Measurements from ENCODE around the gene PLXNA2.

PLXNA2 gene

GRCh38 chr1:208115924-208116640, 128.1 kb downstream of the PLXNA2 start:
- no peak for DNase-seq (ENCODE audit: low read depth in 2 of 2)

- no peak for DNase-seq (ENCODE audit: low read depth in 2 of 2)
These were observed 131.2 kb downstream of the PLXNA2 start for GRCh38 chr1:208113011-208113410.

GRCh38 chr1:208112401-208112800, 131.8 kb downstream of the PLXNA2 start:
- no peak for DNase-seq (ENCODE audit: low read depth in 2 of 2)

- DNase-seq (ENCODE audit: low read depth in 2 of 2) = no peak
These were observed 132.5 kb downstream of the PLXNA2 start for GRCh38 chr1:208111646-208112190.

- DNase-seq (ENCODE audit: low read depth in 2 of 2) = no peak
These were observed 133.9 kb downstream of the PLXNA2 start for GRCh38 chr1:208110296-208110695.

GRCh38 chr1:208108646-208109330, 135.4 kb downstream of the PLXNA2 start:
- no peak for DNase-seq (ENCODE audit: low read depth in 2 of 2)

GRCh38 chr1:208108213-208108608, 136.0 kb downstream of the PLXNA2 start:
- no peak for DNase-seq (ENCODE audit: low read depth in 2 of 2)

GRCh38 chr1:208107425-208108212, 136.6 kb downstream of the PLXNA2 start:
- DNase-seq (ENCODE audit: low read depth in 2 of 2) = no peak

- no peak for DNase-seq (ENCODE audit: low read depth in 2 of 2)
These were observed 138.0 kb downstream of the PLXNA2 start for GRCh38 chr1:208106218-208106617.

- no peak for DNase-seq (ENCODE audit: low read depth in 2 of 2)
These were observed 138.4 kb downstream of the PLXNA2 start for GRCh38 chr1:208105756-208106155.

- no peak for DNase-seq (ENCODE audit: low read depth in 2 of 2)
These were observed 140.3 kb downstream of the PLXNA2 start for GRCh38 chr1:208103597-208104513.

- DNase-seq (ENCODE audit: low read depth in 2 of 2) = no peak
These were observed 142.3 kb downstream of the PLXNA2 start for GRCh38 chr1:208101661-208102431.

GRCh38 chr1:208100906-208101305, 143.3 kb downstream of the PLXNA2 start:
- no peak for DNase-seq (ENCODE audit: low read depth in 2 of 2)

GRCh38 chr1:208100106-208100505, 144.1 kb downstream of the PLXNA2 start:
- DNase-seq (ENCODE audit: low read depth in 2 of 2) = no peak

- DNase-seq (ENCODE audit: low read depth in 2 of 2) = no peak
These were observed 145.4 kb downstream of the PLXNA2 start for GRCh38 chr1:208098773-208099172.

- DNase-seq (ENCODE audit: low read depth in 2 of 2) = peak; percentile 47 to 57
These were observed 150.1 kb downstream of the PLXNA2 start for GRCh38 chr1:208093754-208094719.

GRCh38 chr1:208093046-208093445, 151.1 kb downstream of the PLXNA2 start:
- no peak for DNase-seq (ENCODE audit: low read depth in 2 of 2)

GRCh38 chr1:208090388-208091301, 153.5 kb downstream of the PLXNA2 start:
- no peak for DNase-seq (ENCODE audit: low read depth in 2 of 2)

All from stimulated activated CD8-positive, alpha-beta memory T cell treated with anti-CD3 and anti-CD28 coated beads, Interleukin-2, amount 100 ng/mL, for 48 hours (primary cell).